Left ventricle myocardium superior (tissue), 1 donor: ENCODE measurements around the gene SDF2. TPM values are rescaled to one million over a fixed set of nuclear protein-coding genes. Genes with fewer than 3 reads are reported as not detected.

Experiments
- ATAC-seq: fragments of 200-7000 bp; cut with Tn5 transposase; one replicate; pipeline ENCODE4 v1.9.1; 2020; ENCODE audit warnings: mild to moderate bottlenecking, moderate library complexity
- DNase-seq: peaks from one replicate; pipeline ENCODE4 v3.0.0-alpha.2; 2020
- intact Hi-C: fragments of 100-400 bp; cut with micrococcal nuclease; formaldehyde crosslinking; loops from one replicate; pipeline ENCODE4 v1.11.0; 2022
- long read RNA-seq: library from polyadenylated mRNA; unstranded; transcript quantifications from one replicate; pipeline ENCODE4 v2.0.0, GENCODE V29; 2021
- total RNA-seq: library from RNA; stranded (reverse); fragmentation: NEBNext Ultra II Directional; extraction: Animal tissue kit (Norgen Biotek cat#: 25700); gene quantifications from one replicate; pipeline ENCODE4 v1.2.1, GENCODE V29; 2021
- donor health status: DM: no; HTN: yes; CAD: no; lungs with severe emphysema.

The SDF2 gene, protein sequence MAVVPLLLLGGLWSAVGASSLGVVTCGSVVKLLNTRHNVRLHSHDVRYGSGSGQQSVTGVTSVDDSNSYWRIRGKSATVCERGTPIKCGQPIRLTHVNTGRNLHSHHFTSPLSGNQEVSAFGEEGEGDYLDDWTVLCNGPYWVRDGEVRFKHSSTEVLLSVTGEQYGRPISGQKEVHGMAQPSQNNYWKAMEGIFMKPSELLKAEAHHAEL
- 30.7 TPM for total RNA-seq
- long read RNA-seq, transcript SDF2-201 (3 exons, 1,568 nt): major isoform, 42 of 49 reads
- long read RNA-seq, partial matches to known transcripts: 0 of 49 reads
- long read RNA-seq, other reads (novel, unspliced or antisense): 4 of 49 reads

DNA sequence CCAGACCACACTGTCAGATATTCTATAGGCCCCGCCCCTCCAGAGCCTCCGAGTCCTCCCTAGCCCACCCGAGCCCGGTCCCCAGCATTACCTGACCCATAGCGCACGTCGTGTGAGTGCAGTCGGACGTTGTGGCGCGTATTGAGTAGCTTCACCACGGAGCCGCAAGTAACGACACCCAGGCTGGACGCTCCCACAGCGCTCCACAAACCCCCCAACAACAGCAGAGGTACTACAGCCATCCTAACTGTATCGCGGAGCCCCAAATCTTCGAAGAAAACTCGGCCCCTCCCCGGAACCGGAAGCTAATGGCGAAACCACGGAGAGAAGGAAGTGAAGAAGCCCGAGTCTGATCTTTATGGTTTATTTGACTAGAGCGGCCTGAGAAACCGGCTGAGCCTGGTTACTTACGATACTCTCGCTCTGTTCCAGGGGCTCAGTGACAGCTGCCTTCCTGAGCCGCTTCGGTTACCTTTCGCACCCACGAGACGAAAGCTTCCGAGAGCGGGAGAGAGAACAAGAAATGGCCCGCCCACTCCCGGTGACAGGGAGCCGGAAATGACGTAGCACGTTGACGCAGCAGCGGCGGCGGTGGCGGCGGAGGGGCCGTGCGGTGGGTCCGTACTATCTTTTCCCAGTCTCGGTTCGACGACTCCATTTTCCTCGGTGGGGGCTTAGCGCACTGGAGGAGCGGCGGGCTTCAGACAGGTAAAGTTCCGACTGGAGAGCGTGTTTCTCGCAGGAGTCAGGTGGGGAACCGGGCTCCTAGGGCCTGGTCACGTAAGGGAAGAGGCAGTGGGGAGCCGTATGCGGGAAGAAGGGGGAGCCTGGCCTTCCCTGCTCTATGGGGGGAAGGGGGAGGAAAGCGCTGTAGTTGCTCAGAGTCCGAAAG is at the start of gene SDF2, which contains the start of gene SUPT6H:
TSS of gene SDF2 (minus strand) at position 272 of the 892 bp plus-strand sequence. CDS start at position 242, 30 bp downstream.
TSS of gene SUPT6H (plus strand) at position 571 of the 892 bp plus-strand sequence. CDS start 11,197 bp downstream, outside the sequence.
- DNase-seq: peak; percentile 92
- intact Hi-C loops: no loop called here
- ATAC-seq: peak; percentile 96

DNA sequence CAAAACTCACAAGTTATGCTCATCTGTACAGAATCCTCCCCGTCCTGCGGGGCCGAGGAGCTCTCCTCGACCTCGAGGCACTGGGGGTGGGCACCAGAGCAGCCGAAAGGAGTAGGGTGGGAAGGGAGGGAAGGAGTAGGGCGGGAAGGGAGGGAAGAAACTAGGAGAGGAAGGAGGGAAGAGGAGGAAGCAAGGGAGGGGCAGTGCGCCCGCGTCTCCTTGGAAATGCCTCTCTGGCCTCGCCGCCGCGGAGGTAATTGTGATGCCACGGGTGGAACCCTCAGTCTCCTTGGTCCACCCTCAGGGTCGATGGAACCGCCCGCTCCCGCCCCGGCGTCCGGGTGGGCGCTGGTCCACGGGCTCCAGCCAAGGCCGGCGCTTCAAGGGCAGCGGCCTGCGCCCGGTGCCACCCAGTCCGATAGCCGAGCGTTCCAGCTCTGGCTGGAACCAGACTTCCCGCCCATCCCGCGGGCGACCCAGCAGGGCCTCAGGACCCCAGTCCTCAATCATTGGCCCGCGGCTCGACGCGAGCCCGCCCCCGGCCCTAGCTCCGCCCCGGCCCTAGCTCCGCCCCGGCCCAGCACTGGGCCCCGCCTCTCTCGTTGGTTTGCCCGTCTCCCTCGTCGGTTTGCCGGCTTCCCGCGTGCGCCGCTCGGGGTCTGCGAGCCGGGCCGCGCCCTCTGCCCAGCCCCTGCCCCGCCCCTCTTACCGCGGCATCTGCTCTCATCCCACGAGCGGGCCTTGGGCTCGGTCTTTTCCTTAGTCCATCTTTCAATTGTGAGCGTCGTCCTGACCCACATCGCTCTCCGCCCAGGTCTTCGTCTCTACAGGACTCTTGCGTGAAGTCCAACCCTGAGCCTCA is 49.4 kb upstream of the SDF2 start:
- DNase-seq (peak; percentile 94), ATAC-seq (peak; percentile 95)
- intact Hi-C loops: no loop called here

DNA sequence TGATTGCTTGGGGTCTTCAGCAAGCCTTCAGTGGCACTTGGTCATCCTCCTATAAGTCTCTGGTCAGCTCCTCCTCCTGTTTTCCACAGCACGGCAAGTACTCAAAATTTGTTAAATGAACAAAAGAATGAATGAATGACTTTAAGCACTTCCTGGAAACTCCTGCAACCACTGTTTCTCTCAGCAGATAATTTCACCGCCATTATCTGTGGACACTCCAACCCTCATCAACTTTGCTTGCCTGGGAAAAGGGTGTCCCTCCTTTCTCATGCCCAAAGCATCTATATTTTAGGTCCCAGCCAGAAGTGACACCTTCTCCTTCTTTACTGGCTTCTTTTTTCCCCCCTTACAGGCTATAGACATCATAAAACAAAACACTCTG is 45.6 kb upstream of the SDF2 start:
- no peak for DNase-seq
- intact Hi-C loops: no loop called here
- no peak for ATAC-seq

DNA sequence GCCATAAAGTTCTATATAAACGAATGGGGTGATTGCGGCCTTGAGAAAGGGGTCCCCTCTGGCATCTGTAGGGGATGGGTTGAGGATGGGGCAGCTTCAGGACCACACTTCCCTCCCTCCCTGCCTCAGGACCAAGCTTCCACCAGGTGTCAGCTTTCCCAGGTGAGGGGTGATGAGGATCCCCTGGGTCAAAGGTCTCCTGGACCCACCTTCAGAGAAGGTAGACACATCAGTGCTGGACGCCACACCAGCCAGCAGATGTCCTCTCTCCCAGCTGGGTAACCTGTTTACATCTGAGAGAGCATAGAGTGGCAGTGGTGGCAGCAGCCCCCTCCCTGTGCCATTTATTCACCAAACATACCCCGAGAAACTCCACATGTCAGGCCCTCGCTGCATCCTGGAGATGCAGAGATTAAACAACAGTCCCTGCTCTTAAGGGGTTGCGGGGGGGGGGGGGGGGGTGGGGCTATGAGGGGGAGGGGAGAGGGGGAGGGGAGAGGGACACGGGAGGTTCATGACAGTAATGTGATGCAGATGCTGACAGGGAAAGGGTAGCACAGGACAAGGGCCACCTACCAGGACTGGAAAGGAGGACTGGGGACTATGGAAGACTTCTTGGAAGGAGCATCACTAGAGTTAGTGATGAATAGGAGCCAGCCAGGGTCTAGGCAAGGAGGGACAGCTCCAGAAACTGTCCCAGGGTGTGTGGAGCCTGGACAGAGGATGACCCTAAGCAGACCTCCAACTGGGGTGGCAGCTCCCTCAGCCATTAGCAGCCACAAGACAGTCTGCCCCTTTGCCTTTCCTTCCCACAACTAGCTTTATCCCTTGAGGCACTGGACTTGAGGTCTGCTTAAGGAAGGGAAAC is 45.0 kb upstream of the SDF2 start:
- intact Hi-C loops: no loop called here
- DNase-seq: no peak
- ATAC-seq: no peak

DNA sequence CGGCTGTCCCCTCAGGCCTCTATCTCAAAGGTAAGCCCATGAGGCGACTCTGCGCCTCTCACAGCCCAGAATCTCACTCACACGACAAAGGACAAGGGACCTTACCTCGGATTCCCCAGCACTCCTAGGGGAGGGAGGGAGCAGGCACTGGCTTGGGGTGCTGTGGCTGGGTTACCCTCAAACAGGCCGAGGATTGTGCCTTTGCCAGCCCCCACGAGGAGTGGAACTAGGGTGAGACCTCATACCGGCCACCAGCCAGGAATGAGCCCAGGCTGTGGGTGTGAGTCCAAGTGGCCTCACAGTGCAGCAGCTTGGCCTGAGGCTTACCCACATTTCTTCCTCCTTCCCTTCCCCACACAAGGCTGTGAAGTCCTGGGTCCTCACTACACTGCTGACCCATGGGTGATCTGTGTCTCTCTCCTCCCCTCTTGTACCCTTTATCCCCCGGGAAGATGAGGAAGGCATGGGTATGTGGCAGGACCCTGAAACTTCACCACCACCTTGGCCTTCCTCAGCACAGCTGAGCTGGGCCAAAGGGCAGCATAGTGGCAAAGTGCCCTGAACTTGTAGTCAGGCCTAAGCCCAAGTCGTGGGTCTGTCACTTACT is 44.1 kb upstream of the SDF2 start:
- intact Hi-C loops: no loop called here
- ATAC-seq: no peak

DNA sequence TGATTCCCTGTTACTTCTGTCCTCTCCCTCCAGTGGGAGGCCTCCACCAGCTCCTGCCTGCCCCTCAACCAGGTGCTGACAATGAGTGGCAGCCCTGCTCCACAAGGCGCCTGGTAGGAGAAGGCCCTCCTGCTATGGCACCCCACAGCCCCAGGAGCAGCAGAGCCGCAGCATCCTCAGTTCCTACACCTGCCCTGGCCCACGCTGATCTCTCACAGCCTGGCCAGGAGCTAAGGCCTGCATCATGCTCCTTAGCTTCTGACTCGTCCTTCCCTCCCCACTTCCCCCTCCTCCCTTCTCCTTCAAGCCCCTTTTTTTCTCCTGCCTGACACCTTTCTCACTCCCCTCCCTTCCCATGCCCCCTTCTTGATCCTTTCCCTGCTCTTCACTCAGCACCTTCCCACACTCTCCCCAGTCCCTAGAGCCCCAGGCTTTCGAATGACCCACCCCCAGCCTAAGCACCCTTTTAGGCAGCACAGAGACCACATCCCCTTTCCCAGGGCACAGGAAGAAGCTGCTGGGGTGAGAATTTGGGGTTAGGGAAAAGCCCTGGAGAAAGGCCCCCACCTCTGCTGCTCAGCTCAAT is 43.5 kb upstream of the SDF2 start:
- intact Hi-C loops: no loop called here
- ATAC-seq (no peak), DNase-seq (no peak)

More for the DNA sequence above, 44.1 kb upstream of the SDF2 start:
- no peak for DNase-seq

DNA sequence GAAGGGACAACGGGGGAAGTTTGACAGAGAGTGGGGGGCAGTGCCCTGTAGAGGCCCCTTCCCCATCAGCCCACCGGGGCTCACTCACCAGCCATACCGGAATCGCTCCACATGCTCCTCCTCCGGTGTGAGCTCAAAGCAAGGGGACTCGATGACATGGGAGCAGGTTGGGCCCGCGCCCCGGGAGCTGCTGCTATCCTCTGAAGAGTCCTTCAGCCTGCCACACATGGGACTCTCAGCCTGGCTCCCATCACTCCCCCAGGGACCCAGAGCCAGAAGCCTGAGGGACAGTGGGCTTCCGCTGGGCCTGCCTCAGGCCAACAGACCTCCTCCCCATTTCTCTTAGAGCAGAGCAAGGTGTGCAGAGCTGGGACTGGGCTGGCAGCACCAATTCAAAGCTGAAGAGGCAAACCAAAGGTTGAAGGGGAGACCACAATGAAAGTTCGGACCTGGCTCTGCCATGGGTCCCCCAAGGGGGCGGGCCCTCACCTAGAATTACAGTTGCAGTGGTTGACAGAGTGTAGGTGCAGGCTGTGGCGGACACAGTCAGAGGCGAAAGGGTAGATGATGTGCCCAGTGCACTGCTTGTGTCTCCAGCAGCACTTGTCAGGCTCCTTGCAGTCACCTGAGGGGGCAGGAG is 42.6 kb upstream of the SDF2 start:
- no peak for ATAC-seq

DNA sequence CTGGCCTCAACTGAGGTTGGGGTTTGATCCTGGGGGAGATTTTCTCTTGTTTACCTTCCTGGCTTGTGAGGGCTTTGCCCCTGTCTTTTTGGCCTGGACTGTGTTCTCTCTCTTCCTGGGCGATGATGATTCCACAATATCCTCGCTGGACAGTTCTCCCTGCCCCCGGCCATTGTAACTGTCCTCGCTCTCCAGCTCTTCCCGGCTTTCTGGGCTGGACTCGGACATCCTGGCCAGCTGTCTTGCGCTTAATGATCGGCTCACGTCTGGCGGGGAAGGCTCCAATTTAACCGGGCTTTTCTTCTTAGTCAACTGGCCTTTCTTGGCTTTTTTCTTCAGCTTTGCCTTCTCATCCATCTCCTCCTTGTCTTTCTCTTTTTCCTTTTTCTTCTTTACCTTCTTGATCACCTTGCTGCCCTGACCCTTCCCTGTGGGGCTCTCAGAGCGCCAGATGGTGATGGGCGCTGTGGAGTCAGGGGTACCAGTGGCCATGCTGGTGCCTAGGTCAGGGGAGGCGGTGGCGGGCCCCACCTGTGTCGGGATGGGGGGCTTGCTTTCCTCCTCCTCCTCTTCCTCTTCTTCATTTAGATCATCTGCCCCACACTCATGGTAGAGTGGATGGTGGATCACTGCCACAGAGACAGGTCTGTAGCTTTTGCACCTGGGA is 42.0 kb upstream of the SDF2 start:
- ATAC-seq (no peak), DNase-seq (no peak)
- intact Hi-C loops: no loop called here

More for the DNA sequence above, 42.6 kb upstream of the SDF2 start:
- DNase-seq: no peak
- intact Hi-C loops: no loop called here

DNA sequence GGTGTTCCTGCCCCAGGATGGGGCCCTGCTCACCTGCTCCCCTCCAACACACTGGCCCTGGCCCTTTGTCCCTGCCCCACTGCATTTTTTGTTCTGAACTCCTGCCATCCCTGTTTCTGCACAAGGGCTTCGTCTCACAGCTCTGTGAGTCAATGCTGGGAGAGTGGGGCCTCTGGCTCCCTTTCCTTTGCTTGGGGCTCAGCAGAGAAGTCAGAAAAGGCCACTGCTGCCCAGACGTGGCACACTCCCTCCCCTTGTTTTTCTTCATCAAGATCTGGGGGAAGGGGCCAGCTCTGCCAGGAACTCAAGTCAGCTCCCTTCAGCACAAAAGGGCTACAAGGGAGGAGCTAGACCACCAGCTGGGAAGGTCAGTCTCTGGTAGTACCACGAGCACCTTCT is 41.0 kb upstream of the SDF2 start:
- no peak for DNase-seq
- intact Hi-C loops: no loop called here
- ATAC-seq: no peak

DNA sequence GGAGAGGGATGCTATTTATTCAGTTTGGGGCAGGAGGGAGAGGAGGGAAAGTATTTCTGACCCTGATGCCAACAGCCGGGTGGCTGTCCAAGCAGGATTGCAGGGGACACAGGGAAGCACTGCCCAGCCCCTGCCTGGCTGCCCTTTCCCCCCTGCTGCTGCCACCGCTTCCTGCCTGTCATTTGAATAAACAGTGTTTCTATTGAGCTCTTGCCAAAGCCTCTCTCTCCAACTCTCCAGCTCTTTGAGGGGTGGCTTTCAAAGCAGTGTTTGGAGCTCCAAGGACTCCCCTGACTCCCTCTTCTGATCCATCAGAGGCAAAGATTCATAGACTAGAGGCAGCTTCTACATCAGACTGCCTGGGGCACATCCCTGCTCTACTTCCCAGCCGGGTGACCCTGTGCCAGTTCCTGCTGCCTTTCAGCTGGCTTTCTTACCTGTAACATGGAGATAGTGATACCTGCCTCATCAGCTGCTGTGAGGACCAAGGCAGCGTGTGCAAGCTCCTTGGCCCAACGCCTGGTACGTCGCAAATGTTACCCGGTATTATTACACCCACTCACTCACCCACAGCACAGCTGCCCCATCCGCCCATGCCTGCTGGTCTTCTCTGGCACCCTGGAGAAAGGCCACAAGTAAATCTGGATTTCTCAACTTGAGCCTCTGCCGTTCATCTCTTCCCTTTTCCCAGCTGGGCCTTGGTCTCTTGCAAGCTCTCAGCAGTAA is 40.5 kb upstream of the SDF2 start:
- intact Hi-C loops: no loop called here
- no peak for ATAC-seq
- no peak for DNase-seq

DNA sequence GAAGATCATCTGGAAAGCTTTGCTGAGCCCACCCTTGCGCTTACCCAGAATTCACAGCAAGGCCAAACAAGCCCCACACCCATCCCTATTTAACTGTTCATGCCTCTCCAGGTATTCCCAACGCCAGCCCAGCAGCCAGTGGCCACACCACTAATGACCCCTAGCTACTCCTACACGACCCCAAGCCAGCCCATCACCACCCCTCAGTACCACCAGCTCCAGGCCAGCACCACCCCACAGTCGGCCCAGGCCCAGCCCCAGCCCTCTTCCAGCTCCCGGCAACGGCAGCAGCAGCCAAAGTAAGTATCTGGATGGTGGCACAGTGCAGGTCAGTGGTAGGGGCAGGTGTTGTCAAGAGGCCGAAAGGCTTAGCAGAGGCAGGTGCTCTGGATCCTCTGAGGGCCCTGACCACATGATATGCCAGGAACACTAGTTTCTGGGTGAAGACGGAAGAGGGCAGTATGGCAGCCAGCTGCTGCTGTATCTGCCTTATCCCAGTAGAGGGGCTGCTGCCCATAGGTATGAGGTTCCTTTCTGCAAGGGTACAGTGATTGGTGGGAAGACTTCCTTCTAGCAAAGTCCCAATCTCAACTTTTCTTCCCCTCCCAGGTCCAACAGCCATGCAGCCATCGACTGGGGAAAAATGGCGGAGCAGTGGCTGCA is 39.3 kb upstream of the SDF2 start:
- intact Hi-C loops: no loop called here
- ATAC-seq: no peak
- DNase-seq: no peak

DNA sequence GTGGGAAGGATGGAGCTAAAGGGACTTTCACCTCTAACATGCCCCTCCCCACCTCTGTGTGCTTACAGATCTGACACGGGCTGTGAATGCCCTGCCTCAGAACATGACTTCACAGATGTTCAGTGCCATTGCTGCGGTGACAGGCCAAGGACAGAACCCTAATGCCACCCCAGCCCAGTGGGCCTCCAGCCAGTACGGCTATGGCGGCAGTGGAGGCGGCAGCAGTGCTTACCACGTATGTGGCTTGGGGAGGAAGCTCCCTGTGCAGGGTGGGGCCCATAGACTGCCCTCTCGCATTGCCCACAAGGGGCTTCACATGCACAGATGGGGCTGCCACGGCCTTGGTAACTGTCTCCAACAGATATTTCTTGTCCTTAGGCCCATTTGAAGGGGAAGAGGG is 38.6 kb upstream of the SDF2 start:
- intact Hi-C loops: no loop called here

DNA sequence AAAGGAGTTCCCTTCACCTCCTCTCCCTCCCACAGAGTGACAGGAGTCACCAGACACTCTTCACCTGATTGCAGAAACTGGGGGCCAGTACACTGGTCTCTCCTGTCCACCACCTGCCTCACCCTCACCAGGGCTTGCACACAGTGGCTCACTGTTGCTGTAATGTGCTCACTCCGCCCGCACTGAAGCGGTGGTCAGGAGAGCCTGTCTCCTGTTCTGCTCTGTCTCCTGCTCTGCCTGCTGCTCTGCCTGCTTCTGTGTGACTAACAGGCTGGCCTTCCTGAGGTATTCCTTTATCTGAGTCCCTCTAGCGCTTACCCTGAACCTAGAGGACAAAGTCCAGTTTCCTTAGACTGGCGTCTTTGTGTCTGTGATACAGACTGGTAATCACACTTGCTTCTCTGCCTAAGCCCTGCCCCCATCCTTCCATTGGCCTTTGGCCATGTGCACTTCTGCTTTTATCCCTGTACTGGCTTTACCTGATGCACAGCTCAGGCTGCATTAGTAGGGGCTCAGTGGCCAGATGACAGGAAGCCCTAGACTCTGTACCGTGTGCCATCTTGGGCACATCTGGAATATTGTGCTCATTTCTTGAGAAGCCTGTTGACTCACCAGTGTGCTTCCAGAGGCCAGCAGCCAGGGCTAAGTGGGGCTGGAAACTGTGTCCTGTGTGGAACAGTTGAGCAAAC is 36.7 kb upstream of the SDF2 start:
- no peak for DNase-seq
- intact Hi-C loops: loop anchor here (5.0 kb wide), 1 partner anchor 51 kb away; the partner anchor contains the start of gene BLTP2
- ATAC-seq: no peak

More for the DNA sequence above, 38.6 kb upstream of the SDF2 start:
- DNase-seq (no peak), ATAC-seq (no peak)

DNA sequence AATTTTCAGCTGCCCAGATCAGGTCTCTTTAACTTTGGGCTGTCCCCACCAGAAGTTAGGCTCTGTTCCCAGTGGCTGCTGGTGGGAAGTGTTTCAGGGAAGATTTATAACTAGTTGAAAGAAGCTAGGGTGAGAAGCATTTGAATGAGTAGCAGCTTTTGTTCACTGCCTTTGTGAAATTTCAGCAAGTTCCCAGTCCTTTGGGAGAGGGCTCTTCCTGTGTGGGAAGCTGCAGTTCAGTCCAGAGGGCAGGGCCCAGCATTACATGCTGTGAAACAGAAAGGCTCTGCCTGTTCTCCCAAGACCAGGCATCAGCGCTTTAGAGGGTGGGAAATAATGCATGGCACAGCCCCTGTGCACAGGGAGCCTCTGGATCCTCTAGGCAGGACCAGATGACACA is 32.2 kb upstream of the SDF2 start:
- intact Hi-C loops: no loop called here
- DNase-seq (no peak), ATAC-seq (no peak)

DNA sequence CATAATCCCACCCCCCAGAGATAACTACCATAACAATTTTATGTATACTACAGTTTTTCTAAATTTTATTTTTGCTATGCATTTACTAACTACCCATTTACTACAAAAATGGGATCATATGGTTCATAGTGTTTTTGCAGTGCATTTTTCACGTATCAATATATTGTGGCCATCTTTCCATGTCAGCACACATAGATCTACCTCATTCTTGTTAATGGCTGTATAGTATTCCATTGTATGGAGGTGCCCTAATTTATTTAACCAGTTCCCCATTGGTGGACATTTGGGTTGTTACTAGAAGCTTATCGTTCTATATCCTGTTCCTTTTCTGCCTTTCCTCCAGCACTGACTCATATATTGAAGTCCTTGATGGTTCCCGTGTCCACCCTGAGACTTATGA is 27.3 kb upstream of the SDF2 start:
- DNase-seq (no peak), ATAC-seq (no peak)
- intact Hi-C loops: no loop called here
